A549 (cell line): ENCODE measurements around the gene DNAJC15. TPM values are rescaled to one million over a fixed set of nuclear protein-coding genes. Genes with fewer than 3 reads are reported as not detected.

ENCODE experiments used
- ATAC-seq, 2 experiments: fragments of 200-7000 bp in 1 of 2; fragments of >200 bp in 1 of 2; cut with Nextera tagmentation in 1 of 2; cut with Tn5 transposase in 1 of 2; 3 replicates each; pipeline versions ENCODE4 v1.8.0 to v1.9.1; 2018 to 2020; ENCODE audit warnings: mild to moderate bottlenecking in 1 of 2, moderate library complexity in 1 of 2
- CTCF ChIA-PET: fragments of 300-600 bp; sonication (Branson Sonifier 250); formaldehyde crosslinking; extraction: SDS; loops from one replicate; lab custom pipeline; 2021; ENCODE audit warnings: antibody characterized with exemption, inconsistent platforms; lab: Yijun Ruan, JAX
- POLR2A ChIA-PET: fragments of 350-600 bp; formaldehyde crosslinking; extraction: SDS; loops from one replicate; lab custom pipeline; 2021; ENCODE audit warnings: antibody characterized with exemption, inconsistent platforms; lab: Yijun Ruan, JAX
- DNase-seq, 2 experiments: peaks; one replicate each; pipeline versions ENCODE4 v3.0.0 to v3.0.0-alpha.2; 2011 to 2016; ENCODE audit warnings: low read depth in 1 of 2, low spot score in 1 of 2
- FAIRE-seq: peaks from 2 replicates; lab custom pipeline; 2011; peaks lifted over from hg19 to GRCh38; lab: Jason Lieb, UNC
- H3K27ac ChIP-seq, 2 experiments: fragments of >200 bp; sonication (Bioruptor Twin); formaldehyde crosslinking; 3 replicates each; pipeline ENCODE4 v1.5.1; 2016 to 2017
- H3K4me1 ChIP-seq: fragments of >200 bp; sonication (Bioruptor Twin); formaldehyde crosslinking; 3 replicates; pipeline ENCODE4 v1.6.1; 2016
- H3K4me2 ChIP-seq: fragments of >200 bp; sonication (Bioruptor Twin); formaldehyde crosslinking; 3 replicates; pipeline ENCODE4 v1.6.1; 2016
- H3K4me3 ChIP-seq: fragments of >200 bp; sonication (Bioruptor Twin); formaldehyde crosslinking; 3 replicates; pipeline ENCODE4 v1.5.1; 2016
- H3K9me3 ChIP-seq: fragments of >200 bp; sonication (Bioruptor Twin); formaldehyde crosslinking; 3 replicates; pipeline ENCODE4 v1.6.1; 2016
- ATOH8 ChIP-seq: fragments of 250-450 bp; sonication (Bioruptor Pico); IDR thresholded peaks from 2 replicates; pipeline ENCODE4 v1.5.0; 2020; ENCODE audit warnings: low read depth, mild to moderate bottlenecking, moderate library complexity
- FOSL2 ChIP-seq, 2 experiments: fragments of 450-650 bp in 1 of 2; fragments of >200 bp in 1 of 2; sonication (Bioruptor Twin) in 1 of 2; formaldehyde crosslinking; IDR thresholded peaks; 2 replicates each; pipeline versions ENCODE4 v1.5.0 to v1.6.1; 2016 to 2020; ENCODE audit warnings: mild to moderate bottlenecking in 1 of 2, moderate library complexity in 1 of 2
- HDAC2 ChIP-seq: fragments of 200-600 bp; sonication (generic); IDR thresholded peaks from 2 replicates; pipeline ENCODE4 v1.6.1; 2016
- HES2 ChIP-seq: fragments of >200 bp; sonication (Bioruptor Twin); formaldehyde crosslinking; IDR thresholded peaks from 2 replicates; pipeline ENCODE4 v1.6.1; 2016
- HMGXB4 ChIP-seq: fragments of 250-450 bp; sonication (Bioruptor Pico); IDR thresholded peaks from 2 replicates; pipeline ENCODE4 v1.5.0; 2021; ENCODE audit warnings: mild to moderate bottlenecking, moderate library complexity, borderline replicate concordance
- JUN ChIP-seq, 2 experiments: fragments of >200 bp; sonication (Bioruptor Twin); formaldehyde crosslinking; IDR thresholded peaks; 2 replicates in 1 of 2; 3 replicates in 1 of 2; pipeline ENCODE4 v1.6.1; 2016 to 2017
- KDM1A ChIP-seq: fragments of 200-600 bp; sonication (generic); IDR thresholded peaks from 2 replicates; pipeline ENCODE4 v1.6.1; 2016; ENCODE audit warnings: low read depth, mild to moderate bottlenecking
- KDM5A ChIP-seq: fragments of 200-600 bp; sonication (generic); IDR thresholded peaks from 2 replicates; pipeline ENCODE4 v1.6.1; 2016; ENCODE audit warnings: antibody characterized with exemption, mild to moderate bottlenecking
- MAFK ChIP-seq: fragments of 450-650 bp; IDR thresholded peaks from 2 replicates; pipeline ENCODE4 v1.6.1; 2014; ENCODE audit not compliant: partially characterized antibody
- RARB ChIP-seq: fragments of 250-450 bp; sonication (Bioruptor Pico); IDR thresholded peaks from 2 replicates; pipeline ENCODE4 v1.8.0; 2021; ENCODE audit warnings: mild to moderate bottlenecking, moderate library complexity
- REST ChIP-seq: fragments of 200-600 bp; sonication (generic); IDR thresholded peaks from 2 replicates; pipeline ENCODE4 v1.6.1; 2016; ENCODE audit warnings: antibody characterized with exemption, mild to moderate bottlenecking, moderate library complexity
- WGBS: methylation state at CpG from one replicate; pipeline ENCODE4 v1.1.6; 2017; ENCODE audit errors: missing lambda C conversion rate; 5-methylcytosine and 5-hydroxymethylcytosine counted together
- polyA plus RNA-seq, 4 experiments: library from polyadenylated mRNA; depleted of rRNA in 3 of 4; stranded (reverse); fragments of >200 nt; fragmentation: RNase III in 1 of 4; extraction: RNeasy Plus Mini Kit Qiagen cat#74134 plus additional on column Dnase treatment in 1 of 4; gene quantifications; 2 replicates in 3 of 4; 3 replicates in 1 of 4; pipeline ENCODE4 v1.2.3, GENCODE V29; 2011 to 2017

DNAJC15 gene
- polyA plus RNA-seq, 2 of the 4 experiments (the other 2 are of a cell fraction) = 0.03 to 0.05 TPM

- no peak for FAIRE-seq
- ATAC-seq = no peak
- 87% methylated on average over 5 of the region's 7 CpGs for WGBS
- H3K9me3 ChIP-seq = no peaks in the 10 kb centered on the region
- ChIA-PET POLR2A (no interaction called here), CTCF (no interaction called here)
- H3K4me3 ChIP-seq = no peak overlapping the region
- H3K4me1 ChIP-seq = no peaks in the 10 kb centered on the region
- no peak overlapping the region for H3K4me2 ChIP-seq
- no peak overlapping the region for H3K27ac ChIP-seq
- DNase-seq = no peak
- TF ChIP-seq HDAC2 = no peak
- no peak for TF ChIP-seq ATOH8
- TF ChIP-seq MAFK = peak; percentile 49
- TF ChIP-seq FOSL2 (IDR thresholded peaks at IDR 0.05) = no peak
- TF ChIP-seq FOSL2 (CRISPR knock-in tag; IDR thresholded peaks at IDR 0.05) = no peak
- TF ChIP-seq, all 56 proteins: peak for 1
These were observed 113.7 kb downstream of the DNAJC15 start for GRCh38 chr13:43136920-43137575.

GRCh38 chr13:43139211-43139610 lies 115.8 kb downstream of the DNAJC15 start:
- no peak for FAIRE-seq
- H3K9me3 ChIP-seq = no peaks in the 10 kb centered on the region
- WGBS = 6% methylated on average over 2 of the region's 2 CpGs
- ChIA-PET CTCF (interaction anchor here (1.6 kb wide), 1 partner anchor 169 kb away, joined by 3 read pairs; no protein-coding TSS in a partner anchor), POLR2A (no interaction called here)
- no peak for ATAC-seq
- no peak for DNase-seq
- no peaks in the 10 kb centered on the region for H3K4me1 ChIP-seq
- no peak overlapping the region for H3K4me3 ChIP-seq
- no peak for TF ChIP-seq MAFK
- no peak for TF ChIP-seq HES2
- TF ChIP-seq JUN (IDR thresholded peaks at IDR 0.05) = no peak
- TF ChIP-seq RARB (CRISPR knock-in tag) = no peak
- TF ChIP-seq KDM1A = no peak
- no peak overlapping the region for H3K27ac ChIP-seq
- H3K4me2 ChIP-seq = no peak overlapping the region

- CTCF ChIA-PET = no interaction called here
- WGBS = 42% methylated on average over 2 of the region's 2 CpGs
- Histone ChIP-seq H3K27ac (no peak overlapping the region), H3K4me3 (no peak overlapping the region), H3K9me3 (no peaks in the 10 kb centered on the region), H3K4me1 (no peaks in the 10 kb centered on the region), H3K4me2 (no peak overlapping the region)
- FAIRE-seq (no peak), DNase-seq (no peak), ATAC-seq (no peak)
- POLR2A ChIA-PET = no interaction called here
- TF ChIP-seq HMGXB4 = no peak
- no peak for TF ChIP-seq REST
- TF ChIP-seq KDM5A = no peak
- no peak for TF ChIP-seq JUN (IDR thresholded peaks at IDR 0.05)
- TF ChIP-seq RARB (CRISPR knock-in tag) = no peak
- TF ChIP-seq KDM1A = no peak
- TF ChIP-seq, all 56 proteins: peak for 0
These were observed 116.5 kb downstream of the DNAJC15 start for GRCh38 chr13:43139921-43140320.
